SU-DHL-6 (cell line): ENCODE results near the gene CNOT11.
"Not testable (repeated sequence)": the region's sequence is repeated elsewhere in the genome, so short reads cannot be mapped to it uniquely, and the experiment has no call there.

Experiments
- H2AFZ ChIP-seq: fragments of 200-600 bp; sonication (generic); 2 replicates; pipeline ENCODE4 v1.6.1; 2014; ENCODE audit warnings: low read depth, mild to moderate bottlenecking, moderate library complexity, mixed read lengths, antibody characterized with exemption, low read length; ENCODE audit not compliant: severe bottlenecking
- H3F3A ChIP-seq: fragments of 200-600 bp; shearing (Covaris generic); 2 replicates; pipeline ENCODE4 v1.6.0; 2016; ENCODE audit warnings: antibody characterized with exemption, mild to moderate bottlenecking; ENCODE audit not compliant: insufficient read depth
- H3K27ac ChIP-seq: fragments of 200-600 bp; sonication (generic); 2 replicates; pipeline ENCODE4 v1.5.1; 2016; ENCODE audit warnings: low read depth, mild to moderate bottlenecking, low read length, moderate library complexity, mixed read lengths
- H3K27me3 ChIP-seq: fragments of 200-600 bp; sonication (generic), shearing (Covaris generic); 2 replicates; pipeline ENCODE4 v1.6.0; 2014; ENCODE audit warnings: mild to moderate bottlenecking, low read length
- H3K36me3 ChIP-seq: fragments of 200-600 bp; sonication (generic); 2 replicates; pipeline ENCODE4 v1.6.1; 2014; ENCODE audit warnings: mild to moderate bottlenecking, low read length, mixed read lengths
- H3K4me2 ChIP-seq: fragments of 300-600, 200-600 bp; shearing (Covaris generic), sonication (generic); 2 replicates; pipeline ENCODE4 v1.6.0; 2014; ENCODE audit warnings: low read length, low read depth, mild to moderate bottlenecking; ENCODE audit not compliant: poor library complexity, severe bottlenecking
- H3K4me3 ChIP-seq: fragments of 200-600 bp; sonication (generic); 2 replicates; pipeline ENCODE4 v1.5.1; 2014; ENCODE audit warnings: antibody characterized with exemption, low read length, mild to moderate bottlenecking, mixed read lengths; ENCODE audit not compliant: insufficient read depth, poor library complexity, severe bottlenecking
- H3K79me2 ChIP-seq: fragments of 200-600 bp; sonication (generic); 2 replicates; pipeline ENCODE4 v1.6.1; 2014; ENCODE audit warnings: mild to moderate bottlenecking, low read length, moderate library complexity; ENCODE audit not compliant: insufficient read depth
- H3K9ac ChIP-seq: fragments of 200-600 bp; sonication (generic); 2 replicates; pipeline ENCODE4 v1.7.0; 2014; ENCODE audit warnings: mild to moderate bottlenecking, low read length
- H3K9me2 ChIP-seq: fragments of 200-600 bp; sonication (generic); replicated peaks from 2 replicates; pipeline ENCODE4 v1.6.1; 2014; ENCODE audit warnings: low read length; ENCODE audit not compliant: insufficient read depth
- H3K9me3 ChIP-seq: fragments of 200-600 bp; sonication (generic); 2 replicates; pipeline ENCODE4 v1.6.1; 2014; ENCODE audit warnings: low read length, mixed read lengths; ENCODE audit not compliant: insufficient read depth
- H4K20me1 ChIP-seq: fragments of 200-600 bp; sonication (generic); 2 replicates; pipeline ENCODE4 v1.6.1; 2014; ENCODE audit warnings: low read depth, mild to moderate bottlenecking, antibody characterized with exemption, low read length, moderate library complexity, mixed read lengths
- EZH2phosphoT487 ChIP-seq: fragments of 200-600 bp; sonication (generic), shearing (Covaris generic); conservative IDR thresholded peaks from 2 replicates; pipeline ENCODE4 v1.6.1; 2018; ENCODE audit warnings: mild to moderate bottlenecking, antibody characterized with exemption, low read length, moderate library complexity, mixed read lengths
- TF ChIP-seq, protein P1 (sequence below): fragments of 200-600 bp; sonication (generic); IDR thresholded peaks from one replicate; pipeline ENCODE4 v1.5.1; 2017; ENCODE audit warnings: antibody characterized with exemption, mild to moderate bottlenecking, low read length, moderate library complexity; ENCODE audit not compliant: insufficient read depth, poor library complexity, severe bottlenecking

CNOT11 gene

DNA sequence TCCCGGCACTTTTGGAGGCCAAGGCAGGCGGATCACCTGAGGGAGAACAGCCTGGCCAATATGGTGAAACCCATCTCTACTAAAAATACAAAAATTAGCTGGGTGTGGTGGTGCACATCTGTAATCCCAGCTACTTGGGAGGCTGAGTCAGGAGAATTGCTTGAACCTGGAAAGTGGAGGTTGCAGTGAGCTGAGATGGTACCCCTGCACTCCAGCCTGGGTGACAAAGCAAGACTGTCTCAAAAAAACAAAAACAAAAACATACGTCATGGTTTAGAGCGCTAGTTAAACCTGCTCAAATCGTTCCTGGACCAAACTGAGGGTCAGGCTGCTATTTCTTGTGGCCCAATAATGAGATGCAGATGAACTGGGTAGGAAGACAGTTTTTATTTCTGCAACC lies 7.2 kb upstream of the CNOT11 start:
- not testable (repeated sequence) for H3K79me2 ChIP-seq, H3K27ac ChIP-seq, H4K20me1 ChIP-seq, H3K4me2 ChIP-seq, H3K9me2 ChIP-seq, H3F3A ChIP-seq, H3K9ac ChIP-seq, H3K4me3 ChIP-seq, H3K27me3 ChIP-seq, H3K36me3 ChIP-seq, H2AFZ ChIP-seq, H3K9me3 ChIP-seq

DNA sequence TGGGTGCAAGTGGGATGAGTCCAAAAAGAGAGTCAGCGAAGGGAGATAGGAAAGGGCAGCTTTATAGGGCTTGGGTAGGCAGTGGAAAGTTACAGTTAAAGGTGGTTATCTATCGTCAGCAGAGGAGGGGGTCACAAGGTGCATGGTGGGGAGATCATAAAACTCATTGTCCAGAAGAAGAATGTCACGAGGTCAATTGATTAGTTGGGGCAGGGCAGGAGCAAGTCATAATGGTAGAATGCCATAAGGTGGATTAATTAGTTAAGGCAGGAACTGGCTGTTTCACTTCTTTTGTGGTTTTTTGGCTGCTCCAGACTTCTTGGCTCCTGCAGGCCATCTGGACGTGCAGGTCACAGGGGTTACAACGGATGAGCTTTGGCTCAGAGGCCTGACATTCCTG lies 3.9 kb upstream of the CNOT11 start:
- not testable (repeated sequence) for H4K20me1 ChIP-seq, H3F3A ChIP-seq, H2AFZ ChIP-seq, H3K9me2 ChIP-seq, H3K36me3 ChIP-seq, H3K4me2 ChIP-seq, H3K4me3 ChIP-seq, H3K27ac ChIP-seq, H3K9me3 ChIP-seq, H3K27me3 ChIP-seq, H3K9ac ChIP-seq
- peaks cover 10% of the 10 kb centered on the region for H3K79me2 ChIP-seq

DNA sequence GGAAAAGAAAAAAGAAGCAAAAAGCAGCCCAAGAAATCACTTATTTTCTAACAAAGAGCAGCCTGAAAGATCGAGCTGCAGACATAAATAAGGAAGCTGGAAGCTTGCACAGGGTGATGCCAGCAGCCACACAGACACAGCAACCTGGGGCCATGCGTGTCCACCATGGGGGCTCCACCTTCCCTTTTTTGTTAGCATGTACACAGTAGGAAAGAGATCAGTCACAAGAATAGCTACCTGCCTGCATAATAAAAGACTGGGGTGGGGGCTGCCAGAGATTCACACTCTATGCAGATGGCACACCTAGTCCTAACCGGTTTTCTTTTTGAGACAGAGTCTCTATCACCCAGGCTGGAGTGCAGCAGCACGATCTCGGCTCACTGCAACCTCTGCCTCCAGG lies 2.9 kb upstream of the CNOT11 start:
- H3K79me2 ChIP-seq, result peaks cover 21% of the 10 kb centered on the region
- 0 out of 2 replicates have a peak, but pooled peaks cover 2% of the 10 kb centered on the region for H3F3A ChIP-seq
- H3K9ac ChIP-seq, result no peak overlapping the region

DNA sequence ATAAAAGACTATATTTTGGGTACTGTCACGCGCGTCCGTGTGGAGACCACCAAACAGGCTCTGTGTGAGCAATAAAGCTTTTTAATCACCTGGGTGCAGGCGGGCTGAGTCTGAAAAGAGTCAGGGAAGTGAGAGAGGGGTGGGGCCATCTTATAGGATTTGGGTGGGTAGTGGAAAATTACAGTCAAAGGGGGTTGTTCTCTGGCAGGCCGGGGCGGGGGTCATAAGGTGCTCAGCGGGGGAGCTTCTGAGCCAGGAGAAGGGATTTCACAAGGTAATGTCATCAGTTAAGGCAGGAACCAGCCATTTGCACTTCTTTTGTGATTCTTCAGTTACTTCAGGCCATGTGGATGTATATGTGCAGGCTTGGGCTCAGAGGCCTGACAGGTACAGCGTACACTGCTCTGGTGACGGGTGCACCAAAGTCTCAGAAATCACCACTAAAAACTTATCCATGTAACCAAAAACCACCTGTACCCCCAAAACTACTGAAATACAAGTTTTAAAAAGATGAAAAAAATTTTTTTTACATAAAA lies 1.4 kb upstream of the CNOT11 start:
- H3K9me3 ChIP-seq, H4K20me1 ChIP-seq, H3K36me3 ChIP-seq, H3K9ac ChIP-seq, H2AFZ ChIP-seq, H3K9me2 ChIP-seq, H3K27me3 ChIP-seq, H3K27ac ChIP-seq, H3F3A ChIP-seq, H3K4me3 ChIP-seq: not testable (repeated sequence)
- Histone ChIP-seq H3K79me2 (peaks cover 35% of the 10 kb centered on the region), H3K4me2 (peak overlapping the region; percentile 83)

More for the DNA sequence above, 2.9 kb upstream of the CNOT11 start:
- no peaks in the 10 kb centered on the region for H3K9me2 ChIP-seq
- H3K27me3 ChIP-seq, result no peaks in the 10 kb centered on the region
- no peak overlapping the region for H3K4me3 ChIP-seq
- H2AFZ ChIP-seq, result no peak overlapping the region
- H3K36me3 ChIP-seq, result no peaks in the 10 kb centered on the region
- no peak overlapping the region for H3K27ac ChIP-seq
- H4K20me1 ChIP-seq, result peaks cover 3% of the 10 kb centered on the region; the same call in 1 of the 2 replicates
- TF ChIP-seq, protein P1, sequence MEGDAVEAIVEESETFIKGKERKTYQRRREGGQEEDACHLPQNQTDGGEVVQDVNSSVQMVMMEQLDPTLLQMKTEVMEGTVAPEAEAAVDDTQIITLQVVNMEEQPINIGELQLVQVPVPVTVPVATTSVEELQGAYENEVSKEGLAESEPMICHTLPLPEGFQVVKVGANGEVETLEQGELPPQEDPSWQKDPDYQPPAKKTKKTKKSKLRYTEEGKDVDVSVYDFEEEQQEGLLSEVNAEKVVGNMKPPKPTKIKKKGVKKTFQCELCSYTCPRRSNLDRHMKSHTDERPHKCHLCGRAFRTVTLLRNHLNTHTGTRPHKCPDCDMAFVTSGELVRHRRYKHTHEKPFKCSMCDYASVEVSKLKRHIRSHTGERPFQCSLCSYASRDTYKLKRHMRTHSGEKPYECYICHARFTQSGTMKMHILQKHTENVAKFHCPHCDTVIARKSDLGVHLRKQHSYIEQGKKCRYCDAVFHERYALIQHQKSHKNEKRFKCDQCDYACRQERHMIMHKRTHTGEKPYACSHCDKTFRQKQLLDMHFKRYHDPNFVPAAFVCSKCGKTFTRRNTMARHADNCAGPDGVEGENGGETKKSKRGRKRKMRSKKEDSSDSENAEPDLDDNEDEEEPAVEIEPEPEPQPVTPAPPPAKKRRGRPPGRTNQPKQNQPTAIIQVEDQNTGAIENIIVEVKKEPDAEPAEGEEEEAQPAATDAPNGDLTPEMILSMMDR, result no peak
- no peak for TF ChIP-seq EZH2phosphoT487
- H3K9me3 ChIP-seq, result no peaks in the 10 kb centered on the region
- H3K4me2 ChIP-seq, result no peak overlapping the region

DNA sequence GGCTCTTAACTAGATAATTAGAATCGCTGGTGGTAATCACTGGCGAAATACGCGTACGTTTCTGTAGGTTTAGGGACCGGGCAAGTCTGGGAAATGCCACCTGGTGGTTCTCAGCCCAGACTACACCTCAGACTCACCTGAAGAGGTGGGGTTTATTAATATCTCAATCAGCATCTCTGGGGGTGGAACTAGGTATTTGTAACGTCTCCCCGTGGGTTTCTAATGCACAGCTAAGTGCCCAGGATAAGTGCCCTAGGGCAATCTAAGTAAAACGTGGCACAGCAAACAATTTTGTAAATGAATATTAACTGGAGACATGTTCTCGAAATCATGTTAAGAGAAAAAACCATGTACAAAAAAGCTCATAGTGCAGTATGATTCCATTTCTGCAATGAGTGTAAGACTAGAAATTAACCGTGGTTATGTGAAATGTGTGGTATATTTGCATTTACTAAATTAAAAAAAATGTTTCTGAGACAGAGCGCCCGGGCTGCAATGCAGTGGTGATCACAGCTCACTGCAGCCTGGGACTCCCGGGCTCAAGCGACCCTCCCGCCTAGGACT lies 760 bp upstream of the CNOT11 start:
- H3K4me2 ChIP-seq, result peak overlapping the region; percentile 83
- H3K79me2 ChIP-seq, result peaks cover 39% of the 10 kb centered on the region
- H3K9ac ChIP-seq, result peak overlapping the region; percentile 98
- H3K27ac ChIP-seq, result peak overlapping the region; percentile 72
- no peaks in the 10 kb centered on the region for H3K27me3 ChIP-seq
- H4K20me1 ChIP-seq, result peaks cover 3% of the 10 kb centered on the region; the same call in 1 of the 2 replicates
- H3K9me2 ChIP-seq, result no peaks in the 10 kb centered on the region
- H3K4me3 ChIP-seq, result peak overlapping the region; percentile 71
- no peaks in the 10 kb centered on the region for H3K36me3 ChIP-seq
- peak overlapping the region; percentile 43 for H2AFZ ChIP-seq
- H3K9me3 ChIP-seq, result no peaks in the 10 kb centered on the region
- H3F3A ChIP-seq, result 0 out of 2 replicates have a peak, but pooled peaks cover 2% of the 10 kb centered on the region
- no peak for TF ChIP-seq EZH2phosphoT487
- TF ChIP-seq, protein P1, result no peak
